ENCODE data around the gene CRIM1.

CRIM1 gene

DNA sequence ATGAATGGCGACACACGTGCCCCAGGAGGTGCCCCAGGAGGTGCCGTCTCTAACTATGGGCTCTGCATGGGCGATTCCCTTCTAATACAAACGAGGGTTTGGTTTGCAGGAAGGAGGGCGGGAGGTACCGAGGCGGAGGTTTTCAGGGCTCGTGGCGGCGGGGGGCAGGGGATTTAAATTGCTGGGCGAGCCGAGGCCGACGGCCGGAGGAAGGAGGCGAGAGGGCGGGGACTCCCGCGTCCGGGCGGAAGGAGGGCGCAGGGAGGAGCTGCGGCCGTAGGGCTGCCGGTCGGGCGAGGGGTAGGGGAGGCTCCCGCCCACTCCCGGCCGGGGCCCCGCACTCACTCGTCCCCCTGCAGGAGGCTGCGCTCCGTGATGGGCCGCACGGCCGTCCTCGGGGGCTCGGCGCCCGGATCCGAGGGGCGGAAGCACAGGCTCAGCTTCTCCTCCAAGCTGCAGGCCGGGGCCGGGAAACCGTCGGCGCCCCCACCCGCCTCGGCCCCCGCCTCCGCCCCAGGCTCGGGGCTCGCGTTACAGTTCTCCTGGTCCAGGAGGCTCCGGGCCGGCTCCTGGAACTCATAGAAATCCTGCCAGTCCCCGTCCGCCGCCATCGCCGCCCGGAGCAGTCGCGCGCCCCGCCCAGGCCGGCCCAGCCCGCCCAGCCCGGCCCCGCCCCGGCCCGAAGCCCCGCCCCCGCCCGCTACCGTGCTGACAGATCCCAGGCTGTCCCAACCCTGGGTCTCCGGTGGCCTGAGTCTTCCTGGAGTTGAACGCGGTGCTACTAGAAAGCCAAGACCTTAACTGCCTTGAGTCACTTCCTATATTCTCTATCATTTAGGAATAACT, 242.2 kb downstream of the CRIM1 start, which contains the start of gene FEZ2:
Gene FEZ2 (minus strand): TSS at position 637 of the 846 bp plus-strand sequence. CDS start 26 bp downstream, at position 611.
- Histone ChIP-seq H3K4me1 (peaks cover 15% of the 10 kb centered on the region), H3K36me3 (replicated peaks) (peaks cover 10% of the 10 kb centered on the region), H3K4me3 (peak within 1 kb of the TSS; percentile 45), H3K9me3 (no peaks in the 10 kb centered on the region), H3K27me3 (ENCODE audit: low read depth) (no peaks in the 10 kb centered on the region)
- in situ Hi-C loops (cut with MboI; ENCODE audit: low sequenced_read_pairs): no loop called here
- peak; percentile 89 to 92 for DNase-seq (ENCODE audit: low spot score in 2 of 2)
